ENCODE measurements around the gene GABRR2. TPM values are rescaled to one million over a fixed set of nuclear protein-coding genes. Genes with fewer than 3 reads are reported as not detected.

Gene GABRR2
- total RNA-seq, 1 donor from 2014 or later, result 0.12 TPM

DNA sequence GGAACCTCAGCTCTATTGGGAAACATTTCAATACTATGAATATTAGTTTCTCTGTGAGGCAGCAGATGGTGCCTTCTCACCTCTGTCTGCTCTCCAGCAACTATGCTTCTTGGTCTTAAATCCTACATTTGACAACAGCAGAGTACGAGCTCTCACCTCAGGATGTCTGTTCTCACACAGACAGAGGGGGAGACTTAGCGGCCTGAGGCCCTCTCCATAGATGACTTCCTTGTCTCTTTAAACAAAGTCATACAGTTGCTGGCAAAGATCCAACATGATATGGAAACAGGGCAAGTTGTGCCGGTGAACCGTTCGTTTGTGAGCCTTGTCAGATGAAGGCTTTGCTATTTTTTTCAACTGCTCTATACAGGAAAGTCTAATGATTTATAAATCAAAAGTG lies 54.3 kb downstream of the GABRR2 start:
- TF ChIP-seq, protein P1, sequence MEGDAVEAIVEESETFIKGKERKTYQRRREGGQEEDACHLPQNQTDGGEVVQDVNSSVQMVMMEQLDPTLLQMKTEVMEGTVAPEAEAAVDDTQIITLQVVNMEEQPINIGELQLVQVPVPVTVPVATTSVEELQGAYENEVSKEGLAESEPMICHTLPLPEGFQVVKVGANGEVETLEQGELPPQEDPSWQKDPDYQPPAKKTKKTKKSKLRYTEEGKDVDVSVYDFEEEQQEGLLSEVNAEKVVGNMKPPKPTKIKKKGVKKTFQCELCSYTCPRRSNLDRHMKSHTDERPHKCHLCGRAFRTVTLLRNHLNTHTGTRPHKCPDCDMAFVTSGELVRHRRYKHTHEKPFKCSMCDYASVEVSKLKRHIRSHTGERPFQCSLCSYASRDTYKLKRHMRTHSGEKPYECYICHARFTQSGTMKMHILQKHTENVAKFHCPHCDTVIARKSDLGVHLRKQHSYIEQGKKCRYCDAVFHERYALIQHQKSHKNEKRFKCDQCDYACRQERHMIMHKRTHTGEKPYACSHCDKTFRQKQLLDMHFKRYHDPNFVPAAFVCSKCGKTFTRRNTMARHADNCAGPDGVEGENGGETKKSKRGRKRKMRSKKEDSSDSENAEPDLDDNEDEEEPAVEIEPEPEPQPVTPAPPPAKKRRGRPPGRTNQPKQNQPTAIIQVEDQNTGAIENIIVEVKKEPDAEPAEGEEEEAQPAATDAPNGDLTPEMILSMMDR (conservative IDR thresholded peaks at IDR 0.05; ENCODE audit: low read depth, low read length), result no peak
- no peak for DNase-seq (ENCODE audit: low read depth)
- H3K4me3 ChIP-seq (ENCODE audit: low read depth, low read length), result no peak overlapping the region

DNA sequence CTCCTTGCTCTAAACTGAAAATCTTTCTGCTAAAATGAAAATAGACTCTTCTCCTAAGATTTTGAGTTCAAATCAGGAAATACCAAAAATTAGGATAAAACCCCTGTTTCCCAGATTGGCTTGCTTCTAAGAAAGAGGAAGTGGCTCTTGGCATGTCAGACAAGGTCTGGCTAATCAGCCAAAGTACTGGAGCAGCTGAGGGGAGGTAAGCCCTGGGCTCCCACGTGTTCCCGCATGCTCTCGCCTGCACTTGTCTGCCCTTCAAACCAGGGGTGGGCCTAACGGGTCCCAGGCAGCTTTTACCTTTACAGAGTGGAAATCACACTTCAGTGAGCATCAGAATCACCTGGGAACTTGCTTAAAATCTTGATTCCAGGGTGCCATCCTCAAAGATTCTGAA lies 54.8 kb downstream of the GABRR2 start:
- H3K4me3 ChIP-seq (ENCODE audit: low read depth, low read length), result no peak overlapping the region
- DNase-seq (ENCODE audit: low read depth), result no peak
- TF ChIP-seq, protein P1 (conservative IDR thresholded peaks at IDR 0.05; ENCODE audit: low read depth, low read length), result no peak

GRCh38 chr6:89258912-89259311 lies 56.2 kb downstream of the GABRR2 start:
- TF ChIP-seq, protein P1 (conservative IDR thresholded peaks at IDR 0.05; ENCODE audit: low read depth, low read length), result no peak
- DNase-seq (ENCODE audit: low read depth), result no peak
- H3K4me3 ChIP-seq (ENCODE audit: low read depth, low read length), result no peak overlapping the region

- TF ChIP-seq, protein P1 (conservative IDR thresholded peaks at IDR 0.05; ENCODE audit: low read depth, low read length), result no peak
- no peak overlapping the region for H3K4me3 ChIP-seq (ENCODE audit: low read depth, low read length)
Measured at GRCh38 chr6:89257781-89258180, 57.3 kb downstream of the GABRR2 start.

GRCh38 chr6:89257346-89257745 lies 57.8 kb downstream of the GABRR2 start:
- no peak for DNase-seq (ENCODE audit: low read depth)
- no peak overlapping the region for H3K4me3 ChIP-seq (ENCODE audit: low read depth, low read length)
- TF ChIP-seq, protein P1 (conservative IDR thresholded peaks at IDR 0.05; ENCODE audit: low read depth, low read length), result no peak

More at GRCh38 chr6:89257781-89258180, 57.3 kb downstream of the GABRR2 start:
- no peak for DNase-seq (ENCODE audit: low read depth)

- TF ChIP-seq, protein P1 (conservative IDR thresholded peaks at IDR 0.05; ENCODE audit: low read depth, low read length), result no peak
Measured at GRCh38 chr6:89255417-89255816, 59.7 kb downstream of the GABRR2 start.

DNA sequence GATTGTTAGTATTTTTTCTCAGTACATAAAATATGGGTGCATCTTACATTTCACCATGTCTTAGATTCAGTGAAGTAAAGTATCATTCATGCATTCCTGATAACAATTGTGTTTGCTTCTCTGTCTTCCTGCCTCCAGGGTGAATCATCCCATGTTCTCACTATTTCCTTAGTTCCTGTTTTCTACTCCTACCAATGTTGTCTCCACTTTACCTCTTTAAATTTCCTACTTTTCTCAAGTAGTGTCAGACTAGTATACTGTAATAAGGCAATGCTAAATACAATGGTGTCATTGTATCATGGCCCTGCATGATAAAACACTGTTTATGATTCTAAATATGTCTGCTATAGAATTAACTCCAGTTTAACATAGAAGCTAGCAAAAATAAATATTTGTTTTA lies 60.5 kb downstream of the GABRR2 start:
- H3K4me3 ChIP-seq (ENCODE audit: low read depth, low read length), result no peak overlapping the region
- TF ChIP-seq, protein P1 (conservative IDR thresholded peaks at IDR 0.05; ENCODE audit: low read depth, low read length), result no peak
- DNase-seq (ENCODE audit: low read depth), result no peak

More at GRCh38 chr6:89255417-89255816, 59.7 kb downstream of the GABRR2 start:
- H3K4me3 ChIP-seq (ENCODE audit: low read depth, low read length), result no peak overlapping the region
- no peak for DNase-seq (ENCODE audit: low read depth)
